H1 (cell line): ENCODE data around the gene CDR2L. TPM values are rescaled to one million over a fixed set of nuclear protein-coding genes. Genes with fewer than 3 reads are reported as not detected.

Experiments used
- CTCF ChIA-PET: fragments of 300-600 bp; sonication (Branson Sonifier 250); formaldehyde crosslinking; loops from one replicate; lab custom pipeline; 2021; ENCODE audit not compliant: partially characterized antibody; lab: Charles Lee
- POLR2A ChIA-PET: fragments of 300-600 bp; sonication (Branson Sonifier 250); formaldehyde crosslinking; loops from one replicate; lab custom pipeline; 2021; ENCODE audit warnings: inconsistent platforms; ENCODE audit not compliant: partially characterized antibody; lab: Charles Lee
- DNase-seq, 2 experiments: peaks; one replicate each; pipeline versions ENCODE4 v3.0.0 to v3.0.0-alpha.2; 2010 to 2022; ENCODE audit warnings: low spot score in 2 of 2, low read depth in 1 of 2, mixed read lengths in 1 of 2
- FAIRE-seq: peaks from 2 replicates; lab custom pipeline; 2011; peaks lifted over from hg19 to GRCh38; lab: Jason Lieb, UNC
- H2AFZ ChIP-seq: 2 replicates; pipeline ENCODE4 v1.8.1; 2012; ENCODE audit warnings: low read length, inconsistent platforms
- H2AK5ac ChIP-seq: 2 replicates; pipeline ENCODE4 v1.6.1; 2013; ENCODE audit warnings: low read depth, low read length
- H2BK120ac ChIP-seq: replicated peaks from 2 replicates; pipeline ENCODE3; 2013; ENCODE audit warnings: low read depth, low read length, inconsistent platforms
- H2BK12ac ChIP-seq: 2 replicates; pipeline ENCODE4 v1.6.1; 2013; ENCODE audit warnings: low read depth, low read length
- H2BK15ac ChIP-seq: 2 replicates; pipeline ENCODE4 v1.6.1; 2013; ENCODE audit warnings: low read length
- H2BK20ac ChIP-seq: 2 replicates; pipeline ENCODE4 v1.6.1; 2013; ENCODE audit warnings: low read length
- H2BK5ac ChIP-seq: 2 replicates; pipeline ENCODE4 v1.6.1; 2013; ENCODE audit warnings: low read depth, low read length
- H3K14ac ChIP-seq: 2 replicates; pipeline ENCODE4 v1.6.1; 2013; ENCODE audit warnings: inconsistent platforms; ENCODE audit not compliant: insufficient read length
- H3K18ac ChIP-seq: 2 replicates; pipeline ENCODE4 v1.6.1; 2013; ENCODE audit warnings: low read length; ENCODE audit errors: extremely low read depth
- H3K23ac ChIP-seq: 2 replicates; pipeline ENCODE4 v1.6.1; 2013; ENCODE audit warnings: inconsistent platforms; ENCODE audit not compliant: insufficient read length
- H3K23me2 ChIP-seq: 2 replicates; pipeline ENCODE4 v1.6.1; 2013; ENCODE audit warnings: low read depth, low read length
- H3K27ac ChIP-seq: 2 replicates; pipeline ENCODE4 v1.6.1; 2011; ENCODE audit warnings: low read depth, low read length, inconsistent platforms
- H3K27me3 ChIP-seq, 4 experiments: replicated peaks in 1 of 4; 1 replicate in 1 of 4; 2 replicates in 3 of 4; pipeline versions ENCODE4 v1.6.1 to v1.8.1; 2011 to 2013; ENCODE audit warnings: low read length in 3 of 4, mild to moderate bottlenecking in 3 of 4, inconsistent platforms in 2 of 4, mixed read lengths in 2 of 4, moderate library complexity in 1 of 4; ENCODE audit not compliant: control insufficient read depth in 3 of 4, insufficient read depth in 3 of 4; ENCODE audit errors: extremely low read depth in 1 of 4
- H3K36me3 ChIP-seq, 4 experiments: 2 replicates each; pipeline versions ENCODE4 v1.6.1 to v1.8.1; 2011 to 2013; ENCODE audit warnings: mild to moderate bottlenecking in 4 of 4, low read length in 3 of 4, moderate library complexity in 2 of 4, control low read depth in 1 of 4, inconsistent platforms in 1 of 4; ENCODE audit not compliant: insufficient read depth in 4 of 4, control insufficient read depth in 2 of 4
- H3K4ac ChIP-seq: replicated peaks from 2 replicates; pipeline ENCODE3; 2013; ENCODE audit warnings: low read length, low read depth, mixed read lengths, inconsistent platforms; ENCODE audit not compliant: insufficient read length
- H3K4me1 ChIP-seq, 4 experiments: replicated peaks in 1 of 4; 1 replicate in 1 of 4; 2 replicates in 3 of 4; pipeline versions ENCODE4 v1.6.1 to v1.8.1; 2011 to 2013; ENCODE audit warnings: low read length in 3 of 4, inconsistent platforms in 2 of 4, mixed read lengths in 1 of 4; ENCODE audit not compliant: insufficient read depth in 4 of 4, control insufficient read depth in 3 of 4
- H3K4me2 ChIP-seq, 2 experiments: 2 replicates each; pipeline versions ENCODE4 v1.6.1 to v1.8.1; 2011 to 2013; ENCODE audit warnings: low read depth in 2 of 2, low read length in 2 of 2, control low read depth in 1 of 2, inconsistent platforms in 1 of 2, mild to moderate bottlenecking in 1 of 2; ENCODE audit not compliant: insufficient read depth in 1 of 2
- H3K4me3 ChIP-seq, 4 experiments: fragments of 200-600, 300-600 bp in 1 of 4; sonication (generic), shearing (Covaris generic), sonication (Bioruptor Twin) in 1 of 4; 2 replicates each; pipeline versions ENCODE4 v1.5.1 to v1.8.1; 2011 to 2016; ENCODE audit warnings: low read length in 4 of 4, low read depth in 3 of 4, control low read depth in 2 of 4, inconsistent platforms in 2 of 4, mild to moderate bottlenecking in 2 of 4, mixed read lengths in 1 of 4, moderate library complexity in 1 of 4; ENCODE audit not compliant: insufficient read depth in 2 of 4; ENCODE audit errors: extremely low read depth in 1 of 4
- H3K56ac ChIP-seq: replicated peaks from 2 replicates; pipeline ENCODE3; 2013; ENCODE audit warnings: low read depth, mild to moderate bottlenecking, mixed read lengths, low read length, inconsistent platforms; ENCODE audit not compliant: insufficient read length
- H3K79me1 ChIP-seq: 2 replicates; pipeline ENCODE4 v1.6.1; 2013; ENCODE audit warnings: low read depth, low read length, control low read depth
- H3K79me2 ChIP-seq, 2 experiments: 2 replicates each; pipeline versions ENCODE4 v1.6.1 to v1.8.1; 2012 to 2013; ENCODE audit warnings: low read length in 2 of 2, mild to moderate bottlenecking in 2 of 2, inconsistent platforms in 1 of 2; ENCODE audit not compliant: insufficient read depth in 2 of 2, control insufficient read depth in 1 of 2
- H3K9ac ChIP-seq, 4 experiments: replicated peaks in 1 of 4; 1 replicate in 1 of 4; 2 replicates in 3 of 4; pipeline versions ENCODE4 v1.6.1 to v1.8.1; 2011 to 2013; ENCODE audit warnings: low read depth in 3 of 4, low read length in 3 of 4, control low read depth in 2 of 4, mild to moderate bottlenecking in 2 of 4, moderate library complexity in 2 of 4, inconsistent platforms in 1 of 4; ENCODE audit errors: extremely low read depth in 1 of 4
- H3K9me3 ChIP-seq, 2 experiments: 2 replicates each; pipeline versions ENCODE4 v1.6.1 to v1.8.1; 2012 to 2013; ENCODE audit warnings: mild to moderate bottlenecking in 2 of 2, moderate library complexity in 2 of 2, control low read depth in 1 of 2, inconsistent platforms in 1 of 2, low read depth in 1 of 2, low read length in 1 of 2, mixed read lengths in 1 of 2; ENCODE audit not compliant: insufficient read depth in 2 of 2
- H4K20me1 ChIP-seq, 2 experiments: replicated peaks in 1 of 2; 2 replicates each; pipeline versions ENCODE3 to v1.8.1; 2011 to 2013; ENCODE audit warnings: inconsistent platforms in 2 of 2, low read length in 2 of 2, mild to moderate bottlenecking in 1 of 2; ENCODE audit not compliant: insufficient read depth in 2 of 2, control insufficient read depth in 1 of 2
- H4K5ac ChIP-seq: 2 replicates; pipeline ENCODE4 v1.6.1; 2013; ENCODE audit warnings: low read length, low read depth, mixed read lengths, inconsistent platforms; ENCODE audit not compliant: insufficient read length
- H4K8ac ChIP-seq: 2 replicates; pipeline ENCODE4 v1.8.0; 2013; ENCODE audit warnings: mild to moderate bottlenecking, moderate library complexity, low read length, inconsistent platforms; ENCODE audit not compliant: insufficient read depth; ENCODE audit errors: extremely low read depth
- H4K91ac ChIP-seq: replicated peaks from 2 replicates; pipeline ENCODE3; 2013; ENCODE audit warnings: low read length, mixed read lengths, inconsistent platforms; ENCODE audit not compliant: insufficient read length
- CTCF ChIP-seq, 3 experiments: IDR thresholded peaks; 1 replicate in 2 of 3; 2 replicates in 1 of 3; pipeline versions ENCODE4 v1.5.1 to v1.6.1; 2011; ENCODE audit warnings: low read length in 3 of 3, mild to moderate bottlenecking in 3 of 3, inconsistent platforms in 2 of 3, low read depth in 1 of 3, moderate library complexity in 1 of 3; ENCODE audit not compliant: insufficient read depth in 1 of 3; ENCODE audit errors: control extremely low read depth in 1 of 3
- EP300 ChIP-seq, 2 experiments: IDR thresholded peaks; 1 replicate in 1 of 2; 2 replicates in 1 of 2; pipeline ENCODE4 v1.6.1; 2011 to 2012; ENCODE audit warnings: low read depth in 2 of 2, low read length in 2 of 2, mild to moderate bottlenecking in 2 of 2, borderline replicate concordance in 1 of 2, inconsistent platforms in 1 of 2, moderate library complexity in 1 of 2
- KDM5A ChIP-seq: fragments of 200-600 bp; IDR thresholded peaks from 2 replicates; pipeline ENCODE4 v1.7.1; 2012; ENCODE audit warnings: mild to moderate bottlenecking, low read length, inconsistent platforms, mixed read lengths
- SP4 ChIP-seq: IDR thresholded peaks from 2 replicates; pipeline ENCODE4 v1.6.1; 2012; ENCODE audit warnings: low read length, inconsistent platforms
- TAF1 ChIP-seq: IDR thresholded peaks from 2 replicates; pipeline ENCODE4 v1.6.1; 2011; ENCODE audit warnings: mild to moderate bottlenecking, low read depth, low read length
- TBP ChIP-seq: IDR thresholded peaks from 2 replicates; pipeline ENCODE4 v1.6.1; 2011; ENCODE audit warnings: low read depth, low read length, improper control_type of control experiment
- TCF12 ChIP-seq: IDR thresholded peaks from 2 replicates; pipeline ENCODE4 v1.6.1; 2011; ENCODE audit warnings: low read depth, mild to moderate bottlenecking, low read length
- USF2 ChIP-seq: IDR thresholded peaks from 2 replicates; pipeline ENCODE4 v1.6.1; 2011; ENCODE audit warnings: low read length, improper control_type of control experiment
- YY1 ChIP-seq: IDR thresholded peaks from 2 replicates; pipeline ENCODE4 v1.6.1; 2011; ENCODE audit warnings: low read depth, mild to moderate bottlenecking, low read length
- WGBS, 2 experiments: shearing (Covaris generic) in 1 of 2; methylation state at CpG; one replicate each; pipeline versions ENCODE4 v1.1.6 to v1.1.7; 2013 to 2015; ENCODE audit warnings: low lambda C conversion rate in 2 of 2, mixed read lengths in 2 of 2, inconsistent platforms in 1 of 2, low coverage in 1 of 2, missing lambda C conversion rate in 1 of 2; ENCODE audit not compliant: insufficient replicate concordance in 2 of 2, insufficient coverage in 1 of 2, insufficient read length in 1 of 2; ENCODE audit errors: extremely low coverage in 1 of 2, missing lambda C conversion rate in 1 of 2; 5-methylcytosine and 5-hydroxymethylcytosine counted together
- polyA plus RNA-seq, 7 experiments: library from polyadenylated mRNA; depleted of rRNA in 3 of 7; stranded (reverse) in 5 of 7; unstranded in 2 of 7; fragments of >200 nt in 5 of 7; fragments of 200-250 nt in 2 of 7; gene quantifications; 1 replicate in 5 of 7; 2 replicates in 1 of 7; 4 replicates in 1 of 7; pipeline versions ENCODE4 v1.2.1 to v1.2.3, GENCODE V29; 2011 to 2013; ENCODE audit warnings: missing spikeins in 2 of 7, mixed read lengths in 2 of 7
- total RNA-seq: library from RNA; stranded (reverse); fragmentation: NEBNext Ultra II Directional; extraction: Animal tissue kit (Norgen Biotek cat#: 25700); gene quantifications from 2 replicates; pipeline ENCODE4 v1.2.1, GENCODE V29; 2021
- TF ChIP-seq, protein P1 (sequence below): IDR thresholded peaks from 2 replicates; pipeline ENCODE4 v1.6.1; 2012; ENCODE audit warnings: inconsistent platforms

CDR2L gene
- total and polyA plus RNA-seq, 2 of the 8 experiments (the other 6 are each of a cell fraction or from before 2014, with no cell fraction given), result 20.4 to 38.1 TPM

- H3K27me3 ChIP-seq, result peaks cover 10 to 26% (median 23%) of the 10 kb centered on the region in 4 experiments
- POLR2A ChIA-PET, result interaction anchor here (0.8 to 1.5 kb wide), 2 partner anchors 9 to 14 kb away, joined by 3 to 5 read pairs; partner anchors contain the start of gene CDR2L
- CTCF ChIA-PET, result interaction anchor here (0.6 to 5.8 kb wide), 5 partner anchors 11 to 26 kb away, joined by 3 to 30 read pairs (median 4); partner anchors contain the start of gene CDR2L
- no peak overlapping the region for H2BK20ac ChIP-seq
- no peaks in the 10 kb centered on the region for H3K79me2 ChIP-seq
- H2BK120ac ChIP-seq, result no peak overlapping the region
- no peaks in the 10 kb centered on the region for H3K36me3 ChIP-seq
- no peak overlapping the region for H2BK5ac ChIP-seq
- no peak overlapping the region for H3K23ac ChIP-seq
- no peak overlapping the region for H4K8ac ChIP-seq
- no peak for FAIRE-seq
- H4K91ac ChIP-seq, result no peak overlapping the region
- no peak overlapping the region for H3K14ac ChIP-seq
- H2BK15ac ChIP-seq, result no peak overlapping the region
- no peak overlapping the region for H3K9ac ChIP-seq
- H2BK12ac ChIP-seq, result no peak overlapping the region
- H4K20me1 ChIP-seq, result no peaks in the 10 kb centered on the region
- H3K4ac ChIP-seq, result no peak overlapping the region
- H3K9me3 ChIP-seq, result no peaks in the 10 kb centered on the region
- no peak overlapping the region for H3K18ac ChIP-seq
- no peak overlapping the region for H2AK5ac ChIP-seq
- DNase-seq, result no peak
- H3K4me2 ChIP-seq, result no peak overlapping the region
- H3K27ac ChIP-seq, result no peak overlapping the region
- peaks cover 12% of the 10 kb centered on the region; the same call in 1 of the 2 replicates for H3K23me2 ChIP-seq
- WGBS, 2 experiments, result 63% methylated on average over 1 of the region's 3 CpGs; no CpG with 5 or more reads in 1 of the 2 experiments
- no peak overlapping the region for H3K56ac ChIP-seq
- no peak overlapping the region for H3K4me3 ChIP-seq
- H4K5ac ChIP-seq, result no peak overlapping the region
- no peaks in the 10 kb centered on the region; the same call in 1 of the 2 replicates for H3K79me1 ChIP-seq
- no peak overlapping the region for H2AFZ ChIP-seq
- peaks cover 4 to 8% (median 7%) of the 10 kb centered on the region in 4 experiments for H3K4me1 ChIP-seq
- TF ChIP-seq KDM5A (no peak), EP300 (IDR thresholded peaks at IDR 0.05; ENCODE audit: borderline replicate concordance in 1 of 2, low read depth in 2 of 2, low read length in 2 of 2) (no peak), TCF12 (no peak), SP4 (no peak), USF2 (no peak), TAF1 (no peak), CTCF (IDR thresholded peaks at IDR 0.05; ENCODE audit: control extremely low read depth in 1 of 3, insufficient read depth in 1 of 3, low read depth in 1 of 3, low read length in 3 of 3) (no peak), YY1 (no peak), TBP (no peak)
- TF ChIP-seq, protein P1, sequence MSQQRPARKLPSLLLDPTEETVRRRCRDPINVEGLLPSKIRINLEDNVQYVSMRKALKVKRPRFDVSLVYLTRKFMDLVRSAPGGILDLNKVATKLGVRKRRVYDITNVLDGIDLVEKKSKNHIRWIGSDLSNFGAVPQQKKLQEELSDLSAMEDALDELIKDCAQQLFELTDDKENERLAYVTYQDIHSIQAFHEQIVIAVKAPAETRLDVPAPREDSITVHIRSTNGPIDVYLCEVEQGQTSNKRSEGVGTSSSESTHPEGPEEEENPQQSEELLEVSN, result no peak
Measured at GRCh38 chr17:74977802-74978201, 9.6 kb upstream of the CDR2L start.
